ENCODE data around the gene B4GALT4.

GRCh38 chr3:119240101-119240590 is 532 bp downstream of the B4GALT4 start:
- TF ChIP-seq EZH2phosphoT487 (conservative IDR thresholded peaks at IDR 0.05; ENCODE audit: low read length), result no peak
- no peak for TF ChIP-seq CTCF (IDR thresholded peaks at IDR 0.05; ENCODE audit: insufficient read depth, low read length, poor library complexity, severe bottlenecking)
